ENCODE data around the gene CCDC40. TPM values are rescaled to one million over a fixed set of nuclear protein-coding genes. Genes with fewer than 3 reads are reported as not detected.
"Not testable (repeated sequence)": the region's sequence is repeated elsewhere in the genome, so short reads cannot be mapped to it uniquely, and the experiment has no call there.

The CCDC40 gene
- total RNA-seq, 1 donor = 6.9 TPM

DNA sequence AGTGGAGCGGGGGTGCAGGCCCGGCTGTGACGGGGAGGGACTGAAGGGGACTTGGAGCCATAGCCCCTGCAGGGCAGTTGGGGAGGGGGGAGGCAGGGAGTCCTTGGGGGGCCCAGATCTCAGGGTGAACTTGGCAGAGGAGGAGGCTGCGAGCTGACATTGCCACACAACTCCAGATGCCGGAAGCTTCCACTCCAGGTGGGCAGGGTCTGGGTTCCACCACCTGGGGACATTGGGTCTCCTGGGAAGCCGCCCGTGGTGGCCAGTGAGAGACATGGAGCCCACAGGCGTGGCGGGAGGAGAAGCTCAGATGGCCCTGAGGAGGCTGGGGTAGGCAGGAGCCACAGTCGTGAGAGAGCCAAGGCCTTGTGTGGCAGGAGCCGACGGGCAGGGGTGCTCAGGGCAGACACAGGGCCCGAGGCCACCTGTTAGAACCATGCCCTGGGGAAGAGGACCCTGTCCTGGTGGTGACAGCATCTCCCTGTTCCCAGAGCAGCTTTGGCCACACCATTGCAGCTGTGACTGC is 46.8 kb downstream of the CCDC40 start:
- H3K4me3 ChIP-seq (ENCODE audit: low read depth, low read length) = no peak overlapping the region
- no peak for DNase-seq (ENCODE audit: low read depth)
- TF ChIP-seq, protein P1, sequence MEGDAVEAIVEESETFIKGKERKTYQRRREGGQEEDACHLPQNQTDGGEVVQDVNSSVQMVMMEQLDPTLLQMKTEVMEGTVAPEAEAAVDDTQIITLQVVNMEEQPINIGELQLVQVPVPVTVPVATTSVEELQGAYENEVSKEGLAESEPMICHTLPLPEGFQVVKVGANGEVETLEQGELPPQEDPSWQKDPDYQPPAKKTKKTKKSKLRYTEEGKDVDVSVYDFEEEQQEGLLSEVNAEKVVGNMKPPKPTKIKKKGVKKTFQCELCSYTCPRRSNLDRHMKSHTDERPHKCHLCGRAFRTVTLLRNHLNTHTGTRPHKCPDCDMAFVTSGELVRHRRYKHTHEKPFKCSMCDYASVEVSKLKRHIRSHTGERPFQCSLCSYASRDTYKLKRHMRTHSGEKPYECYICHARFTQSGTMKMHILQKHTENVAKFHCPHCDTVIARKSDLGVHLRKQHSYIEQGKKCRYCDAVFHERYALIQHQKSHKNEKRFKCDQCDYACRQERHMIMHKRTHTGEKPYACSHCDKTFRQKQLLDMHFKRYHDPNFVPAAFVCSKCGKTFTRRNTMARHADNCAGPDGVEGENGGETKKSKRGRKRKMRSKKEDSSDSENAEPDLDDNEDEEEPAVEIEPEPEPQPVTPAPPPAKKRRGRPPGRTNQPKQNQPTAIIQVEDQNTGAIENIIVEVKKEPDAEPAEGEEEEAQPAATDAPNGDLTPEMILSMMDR (IDR thresholded peaks at IDR 0.05; ENCODE audit: insufficient read depth, low read depth, low read length) = no peak

DNA sequence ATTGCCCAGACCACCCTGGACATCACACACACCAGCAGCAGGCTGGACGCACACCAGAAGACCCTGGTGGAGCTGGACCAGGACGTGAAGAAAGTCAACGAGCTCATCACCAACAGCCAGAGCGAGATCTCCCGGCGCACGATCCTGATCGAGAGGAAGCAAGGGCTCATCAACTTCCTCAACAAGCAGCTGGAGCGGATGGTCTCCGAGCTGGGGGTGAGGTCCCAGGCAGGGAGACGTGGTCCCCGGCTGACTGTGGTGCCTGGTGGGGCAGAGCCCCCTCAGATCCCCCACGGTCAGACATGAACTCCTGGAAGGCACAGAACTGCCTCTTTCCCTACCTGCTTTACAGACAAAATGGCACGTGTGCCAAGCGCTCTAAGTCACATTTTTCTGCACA is 48.3 kb downstream of the CCDC40 start:
- TF ChIP-seq, protein P1 (IDR thresholded peaks at IDR 0.05; ENCODE audit: insufficient read depth, low read depth, low read length) = no peak
- no peak for DNase-seq (ENCODE audit: low read depth)
- no peak overlapping the region for H3K4me3 ChIP-seq (ENCODE audit: low read depth, low read length)

DNA sequence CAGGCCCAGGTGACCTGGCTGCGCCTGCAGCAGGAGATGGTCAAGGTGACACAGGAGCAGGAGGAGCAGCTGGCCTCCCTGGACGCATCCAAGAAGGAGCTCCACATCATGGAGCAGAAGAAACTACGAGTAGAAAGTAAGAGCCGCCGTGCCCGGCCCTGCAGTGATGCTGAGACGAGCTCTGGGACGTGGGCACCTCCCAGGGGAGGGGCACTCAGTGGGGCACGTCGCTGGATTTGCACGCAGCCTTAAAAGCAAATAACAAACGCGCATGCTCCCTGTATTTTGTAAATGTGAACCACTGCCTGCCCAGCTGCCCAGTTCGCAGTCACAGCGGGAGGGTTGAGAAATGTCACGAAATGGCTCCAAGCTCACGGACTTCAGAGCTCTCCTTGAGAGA is 49.6 kb downstream of the CCDC40 start:
- DNase-seq (ENCODE audit: low read depth) = no peak
- no peak overlapping the region for H3K4me3 ChIP-seq (ENCODE audit: low read depth, low read length)
- TF ChIP-seq, protein P1 (IDR thresholded peaks at IDR 0.05; ENCODE audit: insufficient read depth, low read depth, low read length) = no peak

DNA sequence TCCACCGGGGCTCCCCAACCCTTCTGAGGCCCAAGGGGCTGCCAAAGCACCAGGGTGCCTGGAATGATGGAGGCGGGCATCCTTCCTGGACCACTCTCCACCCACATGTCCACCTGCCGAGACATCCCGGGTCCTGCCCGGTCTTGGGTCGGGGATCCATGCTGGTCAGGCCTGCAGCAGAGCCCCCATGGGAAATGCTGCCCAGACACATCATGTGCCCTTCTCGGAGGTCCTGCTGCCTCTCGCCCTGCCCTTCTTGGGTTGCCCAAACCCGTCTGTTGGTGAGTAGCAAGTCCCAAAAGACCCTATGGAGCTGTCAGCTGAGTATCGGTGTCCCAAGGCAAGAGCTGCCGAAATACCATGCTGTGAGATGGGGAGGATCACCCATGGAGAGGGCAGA is 50.2 kb downstream of the CCDC40 start:
- no peak overlapping the region for H3K4me3 ChIP-seq (ENCODE audit: low read depth, low read length)
- TF ChIP-seq, protein P1 (IDR thresholded peaks at IDR 0.05; ENCODE audit: insufficient read depth, low read depth, low read length) = no peak
- no peak for DNase-seq (ENCODE audit: low read depth)

DNA sequence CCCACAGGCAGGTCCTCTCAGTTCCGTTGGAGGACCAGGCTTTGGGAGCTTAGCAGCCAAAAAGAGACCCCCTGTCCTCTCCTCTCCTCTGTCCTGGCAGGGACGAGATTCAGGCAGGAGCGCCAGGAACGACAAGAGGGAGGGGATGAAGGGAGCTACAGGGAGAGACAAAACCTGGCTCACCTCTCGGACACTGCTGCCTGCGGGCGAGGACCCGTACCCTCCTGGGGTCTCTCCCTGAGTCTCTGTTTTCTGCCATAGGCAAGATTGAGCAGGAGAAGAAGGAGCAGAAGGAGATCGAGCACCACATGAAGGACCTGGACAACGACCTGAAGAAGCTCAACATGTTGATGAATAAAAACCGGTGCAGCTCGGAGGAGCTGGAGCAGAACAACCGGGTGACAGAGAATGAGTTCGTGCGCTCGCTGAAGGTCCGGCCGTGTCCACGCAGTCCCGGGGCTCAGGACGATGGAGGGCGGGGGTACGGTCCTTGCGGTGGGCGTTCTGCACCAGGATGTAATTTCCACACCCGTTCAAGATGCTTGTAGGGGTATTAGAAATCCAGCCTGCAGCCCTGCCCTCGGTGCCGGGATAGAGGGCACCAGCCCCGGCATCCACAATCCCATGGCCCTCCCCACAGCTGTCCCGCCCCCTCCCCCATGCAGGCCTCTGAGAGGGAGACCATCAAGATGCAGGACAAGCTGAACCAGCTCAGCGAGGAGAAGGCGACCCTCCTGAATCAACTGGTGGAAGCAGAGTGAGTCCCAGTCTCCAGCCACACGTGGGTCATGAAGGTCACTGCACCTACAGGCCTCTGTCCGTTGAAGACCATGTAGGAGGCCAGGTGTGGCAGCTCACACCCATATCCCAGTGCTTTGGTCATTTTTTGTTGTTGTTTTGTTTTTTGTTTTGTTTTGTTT is 51.2 kb downstream of the CCDC40 start:
- H3K4me3 ChIP-seq (ENCODE audit: low read depth, low read length) = no peak overlapping the region
- no peak for DNase-seq (ENCODE audit: low read depth)
- TF ChIP-seq, protein P1 (IDR thresholded peaks at IDR 0.05; ENCODE audit: insufficient read depth, low read depth, low read length) = no peak

DNA sequence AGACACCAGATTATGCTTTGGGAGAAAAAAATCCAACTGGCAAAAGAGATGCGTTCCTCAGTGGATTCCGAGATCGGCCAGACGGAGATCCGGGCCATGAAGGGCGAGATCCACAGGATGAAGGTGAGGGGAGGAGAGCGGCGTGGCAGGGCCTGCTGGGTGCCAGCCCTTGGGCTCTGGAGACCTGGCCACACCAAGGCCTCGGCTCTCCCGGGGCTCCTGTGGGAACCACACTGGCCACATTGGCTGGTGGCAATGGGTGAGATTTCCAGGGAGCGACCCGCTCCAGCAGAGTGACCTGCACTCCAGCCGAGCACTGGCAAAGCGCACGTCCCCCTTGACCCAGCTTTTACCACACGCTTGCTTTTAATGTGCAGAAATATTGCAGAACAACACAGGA is 53.3 kb downstream of the CCDC40 start:
- TF ChIP-seq, protein P1 (IDR thresholded peaks at IDR 0.05; ENCODE audit: insufficient read depth, low read depth, low read length) = no peak

DNA sequence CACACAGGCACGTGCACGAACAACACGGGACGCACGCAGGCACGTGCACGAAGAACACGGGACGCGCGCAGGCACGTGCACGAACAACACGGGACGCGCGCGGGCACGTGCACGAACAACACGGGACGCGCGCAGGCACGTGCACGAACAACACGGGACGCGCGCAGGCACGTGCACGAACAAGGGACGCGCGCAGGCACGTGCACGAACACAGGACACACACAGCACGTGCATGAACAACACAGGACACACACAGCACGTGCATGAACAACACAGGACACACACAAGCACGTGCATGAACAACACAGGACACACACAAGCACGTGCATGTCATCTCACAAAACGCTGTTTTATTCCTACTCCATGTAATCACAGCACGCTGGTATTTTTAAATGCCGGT is 53.7 kb downstream of the CCDC40 start:
- not testable (repeated sequence) for H3K4me3 ChIP-seq (ENCODE audit: low read depth, low read length); DNase-seq (ENCODE audit: low read depth)

More for the DNA sequence above, 53.3 kb downstream of the CCDC40 start:
- no peak overlapping the region for H3K4me3 ChIP-seq (ENCODE audit: low read depth, low read length)
- DNase-seq (ENCODE audit: low read depth) = no peak

All from fibroblast of villous mesenchyme (primary cell).